K562 (cell line): ENCODE measurements around the gene FBXW9. TPM values are rescaled to one million over a fixed set of nuclear protein-coding genes. Genes with fewer than 3 reads are reported as not detected.

Experiments
- BRD4 ChIP-seq: fragments of 200-600 bp; sonication (generic); IDR thresholded peaks from 2 replicates; pipeline ENCODE4 v1.6.1; 2017; ENCODE audit warnings: inconsistent platforms
- FIP1L1 ChIP-seq: fragments of 200-400 bp; formaldehyde crosslinking; IDR thresholded peaks from 2 replicates; pipeline ENCODE4 v1.6.1; 2018; ENCODE audit warnings: mild to moderate bottlenecking, low read depth, low read length; ENCODE audit not compliant: poor library complexity, severe bottlenecking
- POLR3A ChIP-seq: IDR thresholded peaks from 2 replicates; pipeline ENCODE4 v1.6.1; 2011; ENCODE audit warnings: borderline replicate concordance, mild to moderate bottlenecking, moderate library complexity; ENCODE audit not compliant: insufficient read length, insufficient read depth; ENCODE audit errors: extremely low read depth
- RBBP5 ChIP-seq: fragments of 200-600 bp; sonication (generic); IDR thresholded peaks from 2 replicates; pipeline ENCODE4 v1.6.1; 2012; ENCODE audit warnings: borderline replicate concordance, mild to moderate bottlenecking, low read length, control low read depth, inconsistent platforms; ENCODE audit not compliant: insufficient read depth, poor library complexity, severe bottlenecking
- SIN3A ChIP-seq, 2 experiments: fragments of 150-350 bp in 1 of 2; IDR thresholded peaks; 2 replicates each; pipeline ENCODE4 v1.6.1; 2011 to 2016; ENCODE audit warnings: borderline replicate concordance in 2 of 2, low read depth in 2 of 2, low read length in 2 of 2, mild to moderate bottlenecking in 2 of 2, moderate library complexity in 2 of 2; ENCODE audit not compliant: control insufficient read depth in 1 of 2
- SMARCA4 ChIP-seq: fragments of 450-650 bp; IDR thresholded peaks from 2 replicates; pipeline ENCODE4 v1.6.1; 2016
- TAF7 ChIP-seq: fragments of 450-650 bp; IDR thresholded peaks from 2 replicates; pipeline ENCODE4 v1.6.1; 2016; ENCODE audit warnings: missing genetic modification characterization, missing compliant biosample characterization
- XRCC3 ChIP-seq: fragments of 450-650 bp; IDR thresholded peaks from 2 replicates; pipeline ENCODE4 v1.6.1; 2017; ENCODE audit warnings: mild to moderate bottlenecking, moderate library complexity
- XRCC5 ChIP-seq: fragments of 200-400 bp; formaldehyde crosslinking; IDR thresholded peaks from 2 replicates; pipeline ENCODE4 v1.6.1; 2017; ENCODE audit warnings: low read depth, mild to moderate bottlenecking, low read length
- YY1 ChIP-seq, 3 experiments: IDR thresholded peaks; 2 replicates each; pipeline ENCODE4 v1.6.1; 2011; ENCODE audit warnings: low read length in 2 of 3, mild to moderate bottlenecking in 2 of 3, moderate library complexity in 2 of 3, borderline replicate concordance in 1 of 3, control low read depth in 1 of 3, low read depth in 1 of 3; ENCODE audit not compliant: insufficient read depth in 3 of 3, insufficient replicate concordance in 2 of 3, control insufficient read depth in 1 of 3, insufficient read length in 1 of 3; ENCODE audit errors: extremely low read depth in 1 of 3
- ZNF717 ChIP-seq: fragments of 250-450 bp; sonication (Bioruptor Pico); IDR thresholded peaks from 2 replicates; pipeline ENCODE4 v1.5.0; 2021
- polyA plus RNA-seq, 8 experiments: library from polyadenylated mRNA; depleted of rRNA in 4 of 8; stranded (reverse) in 5 of 8; unstranded in 3 of 8; fragments of >200 nt; fragmentation: Nextera tagmentation in 2 of 8; fragmentation: Illumina TruSeq in 1 of 8; extraction: Ambion mirVana in 2 of 8; extraction: Trizol in 1 of 8; gene quantifications; 2 replicates each; pipeline versions ENCODE4 v1.2.1 to v1.2.3, GENCODE V29; 2011 to 2014; ENCODE audit warnings: inconsistent platforms in 1 of 8, missing spikeins in 1 of 8
- total RNA-seq, 7 experiments: library from RNA; depleted of rRNA in 6 of 7; stranded (reverse); fragments of >200 nt in 6 of 7; fragmentation: Illumina TruSeq in 2 of 7; extraction: Trizol in 2 of 7; gene quantifications; 2 replicates each; pipeline versions ENCODE4 v1.2.1 to v1.2.3, GENCODE V29; 2011 to 2021; ENCODE audit warnings: low replicate concordance in 1 of 7
- TF ChIP-seq, protein P1 (sequence below), 2 experiments: fragments of 450-650 bp; IDR thresholded peaks; 2 replicates each; pipeline ENCODE4 v1.6.1; 2016
- TF ChIP-seq, protein P2 (sequence below), 2 experiments: fragments of 450-650 bp in 1 of 2; sonication (generic) in 1 of 2; formaldehyde crosslinking in 1 of 2; IDR thresholded peaks in 1 of 2; conservative IDR thresholded peaks in 1 of 2; 2 replicates each; pipeline versions ENCODE4 v1.6.1 to v1.8.1; 2016 to 2023; ENCODE audit warnings: mild to moderate bottlenecking in 2 of 2, moderate library complexity in 2 of 2, inconsistent platforms in 1 of 2, missing genetic modification reagents in 1 of 2
- TF ChIP-seq, protein P3 (sequence below): sonication (generic); formaldehyde crosslinking; IDR thresholded peaks from 2 replicates; pipeline ENCODE4 v1.8.0; 2023; ENCODE audit warnings: mild to moderate bottlenecking, missing genetic modification reagents
- TF ChIP-seq, protein P4 (sequence below): sonication (generic); formaldehyde crosslinking; IDR thresholded peaks from 2 replicates; pipeline ENCODE4 v1.8.0; 2022; ENCODE audit warnings: mild to moderate bottlenecking, missing genetic modification reagents, borderline replicate concordance

The FBXW9 gene
- total and polyA plus RNA-seq, 9 of the 15 experiments (the other 6 are each of a cell fraction or from before 2014, with no cell fraction given): 0.23 to 21.7 (median 6.2) TPM

- TF ChIP-seq, protein P1, sequence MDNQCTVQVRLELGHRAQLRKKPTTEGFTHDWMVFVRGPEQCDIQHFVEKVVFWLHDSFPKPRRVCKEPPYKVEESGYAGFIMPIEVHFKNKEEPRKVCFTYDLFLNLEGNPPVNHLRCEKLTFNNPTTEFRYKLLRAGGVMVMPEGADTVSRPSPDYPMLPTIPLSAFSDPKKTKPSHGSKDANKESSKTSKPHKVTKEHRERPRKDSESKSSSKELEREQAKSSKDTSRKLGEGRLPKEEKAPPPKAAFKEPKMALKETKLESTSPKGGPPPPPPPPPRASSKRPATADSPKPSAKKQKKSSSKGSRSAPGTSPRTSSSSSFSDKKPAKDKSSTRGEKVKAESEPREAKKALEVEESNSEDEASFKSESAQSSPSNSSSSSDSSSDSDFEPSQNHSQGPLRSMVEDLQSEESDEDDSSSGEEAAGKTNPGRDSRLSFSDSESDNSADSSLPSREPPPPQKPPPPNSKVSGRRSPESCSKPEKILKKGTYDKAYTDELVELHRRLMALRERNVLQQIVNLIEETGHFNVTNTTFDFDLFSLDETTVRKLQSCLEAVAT (IDR thresholded peaks at IDR 0.05): peak in 1 of 2 experiments; percentile 47; a peak in 1 of 4 replicates
- TF ChIP-seq RBBP5: peak; percentile 66
- no peak for TF ChIP-seq ZNF717 (CRISPR knock-in tag)
- peak in 1 of 2 experiments; percentile 5; a peak in 1 of 4 replicates for TF ChIP-seq SIN3A (IDR thresholded peaks at IDR 0.05; ENCODE audit: borderline replicate concordance in 2 of 2, control insufficient read depth in 1 of 2, low read depth in 2 of 2, low read length in 2 of 2)
- TF ChIP-seq, protein P2, sequence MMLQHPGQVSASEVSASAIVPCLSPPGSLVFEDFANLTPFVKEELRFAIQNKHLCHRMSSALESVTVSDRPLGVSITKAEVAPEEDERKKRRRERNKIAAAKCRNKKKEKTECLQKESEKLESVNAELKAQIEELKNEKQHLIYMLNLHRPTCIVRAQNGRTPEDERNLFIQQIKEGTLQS (IDR thresholded peaks at IDR 0.05): no peak
- TF ChIP-seq, protein P2 (CRISPR knock-in tag; conservative IDR thresholded peaks at IDR 0.05): no peak
- no peak for TF ChIP-seq XRCC3
- TF ChIP-seq, protein P3, sequence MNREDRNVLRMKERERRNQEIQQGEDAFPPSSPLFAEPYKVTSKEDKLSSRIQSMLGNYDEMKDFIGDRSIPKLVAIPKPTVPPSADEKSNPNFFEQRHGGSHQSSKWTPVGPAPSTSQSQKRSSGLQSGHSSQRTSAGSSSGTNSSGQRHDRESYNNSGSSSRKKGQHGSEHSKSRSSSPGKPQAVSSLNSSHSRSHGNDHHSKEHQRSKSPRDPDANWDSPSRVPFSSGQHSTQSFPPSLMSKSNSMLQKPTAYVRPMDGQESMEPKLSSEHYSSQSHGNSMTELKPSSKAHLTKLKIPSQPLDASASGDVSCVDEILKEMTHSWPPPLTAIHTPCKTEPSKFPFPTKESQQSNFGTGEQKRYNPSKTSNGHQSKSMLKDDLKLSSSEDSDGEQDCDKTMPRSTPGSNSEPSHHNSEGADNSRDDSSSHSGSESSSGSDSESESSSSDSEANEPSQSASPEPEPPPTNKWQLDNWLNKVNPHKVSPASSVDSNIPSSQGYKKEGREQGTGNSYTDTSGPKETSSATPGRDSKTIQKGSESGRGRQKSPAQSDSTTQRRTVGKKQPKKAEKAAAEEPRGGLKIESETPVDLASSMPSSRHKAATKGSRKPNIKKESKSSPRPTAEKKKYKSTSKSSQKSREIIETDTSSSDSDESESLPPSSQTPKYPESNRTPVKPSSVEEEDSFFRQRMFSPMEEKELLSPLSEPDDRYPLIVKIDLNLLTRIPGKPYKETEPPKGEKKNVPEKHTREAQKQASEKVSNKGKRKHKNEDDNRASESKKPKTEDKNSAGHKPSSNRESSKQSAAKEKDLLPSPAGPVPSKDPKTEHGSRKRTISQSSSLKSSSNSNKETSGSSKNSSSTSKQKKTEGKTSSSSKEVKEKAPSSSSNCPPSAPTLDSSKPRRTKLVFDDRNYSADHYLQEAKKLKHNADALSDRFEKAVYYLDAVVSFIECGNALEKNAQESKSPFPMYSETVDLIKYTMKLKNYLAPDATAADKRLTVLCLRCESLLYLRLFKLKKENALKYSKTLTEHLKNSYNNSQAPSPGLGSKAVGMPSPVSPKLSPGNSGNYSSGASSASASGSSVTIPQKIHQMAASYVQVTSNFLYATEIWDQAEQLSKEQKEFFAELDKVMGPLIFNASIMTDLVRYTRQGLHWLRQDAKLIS (CRISPR knock-in tag): no peak
- TF ChIP-seq XRCC5: no peak
- TF ChIP-seq FIP1L1: peak; percentile 30
- TF ChIP-seq YY1 (IDR thresholded peaks at IDR 0.05; ENCODE audit: borderline replicate concordance in 1 of 3, control insufficient read depth in 1 of 3, extremely low read depth in 1 of 3, insufficient read depth in 3 of 3, insufficient read length in 1 of 3, insufficient replicate concordance in 2 of 3, low read depth in 1 of 3, low read length in 2 of 3): peak in 1 of 3 experiments; percentile 13
- no peak for TF ChIP-seq SMARCA4
- TF ChIP-seq POLR3A: no peak
- peak; percentile 71; the same call in 1 of the 2 replicates for TF ChIP-seq BRD4
- 0 out of 2 replicates have a peak, but pooled peaks have one; percentile 29 for TF ChIP-seq TAF7 (tag)
- TF ChIP-seq, protein P4, sequence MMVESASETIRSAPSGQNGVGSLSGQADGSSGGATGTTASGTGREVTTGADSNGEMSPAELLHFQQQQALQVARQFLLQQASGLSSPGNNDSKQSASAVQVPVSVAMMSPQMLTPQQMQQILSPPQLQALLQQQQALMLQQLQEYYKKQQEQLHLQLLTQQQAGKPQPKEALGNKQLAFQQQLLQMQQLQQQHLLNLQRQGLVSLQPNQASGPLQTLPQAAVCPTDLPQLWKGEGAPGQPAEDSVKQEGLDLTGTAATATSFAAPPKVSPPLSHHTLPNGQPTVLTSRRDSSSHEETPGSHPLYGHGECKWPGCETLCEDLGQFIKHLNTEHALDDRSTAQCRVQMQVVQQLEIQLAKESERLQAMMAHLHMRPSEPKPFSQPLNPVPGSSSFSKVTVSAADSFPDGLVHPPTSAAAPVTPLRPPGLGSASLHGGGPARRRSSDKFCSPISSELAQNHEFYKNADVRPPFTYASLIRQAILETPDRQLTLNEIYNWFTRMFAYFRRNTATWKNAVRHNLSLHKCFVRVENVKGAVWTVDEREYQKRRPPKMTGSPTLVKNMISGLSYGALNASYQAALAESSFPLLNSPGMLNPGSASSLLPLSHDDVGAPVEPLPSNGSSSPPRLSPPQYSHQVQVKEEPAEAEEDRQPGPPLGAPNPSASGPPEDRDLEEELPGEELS (CRISPR knock-in tag): 0 out of 2 replicates have a peak, but pooled peaks have one; percentile 26
Observed at GRCh38 chr19:12721656-12722565, 25.5 kb upstream of the FBXW9 start (continued).
